ENCODE measurements around the gene ATP13A3. TPM values are rescaled to one million over a fixed set of nuclear protein-coding genes. Genes with fewer than 3 reads are reported as not detected.

ATP13A3 gene
- total and polyA plus RNA-seq, 9 of the 15 experiments (the other 6 are each of a cell fraction or from before 2014, with no cell fraction given): 16.6 to 135 (median 86.6) TPM

DNA sequence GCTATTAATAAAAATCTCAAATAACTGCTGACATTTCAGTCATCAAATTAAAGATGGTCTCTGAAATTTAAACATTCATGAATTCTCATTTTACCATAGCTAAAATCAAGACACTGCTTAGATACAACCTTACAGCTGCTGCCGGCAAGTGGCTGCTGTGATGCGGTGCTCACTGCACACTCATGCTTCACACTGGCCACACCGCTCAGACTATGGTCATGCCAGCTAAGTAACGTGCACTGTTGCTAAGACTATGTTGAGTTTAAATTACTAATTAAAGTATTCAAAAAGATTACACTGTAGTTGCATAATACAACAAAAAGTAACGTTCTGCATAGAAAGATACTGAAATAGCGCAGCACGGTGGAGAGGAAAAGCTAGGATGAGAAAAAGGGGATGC, 12.1 kb downstream of the ATP13A3 start:
- no peak overlapping the region for H3K27ac ChIP-seq (ENCODE audit: extremely low read depth, low read depth, low read length)
- H4K20me1 ChIP-seq (replicated peaks; ENCODE audit: control insufficient read depth, insufficient read depth, low read length): peaks cover 34% of the 10 kb centered on the region; the same call in 1 of the 2 replicates
- ChIA-PET CTCF (ENCODE audit: low intra/inter-chr PET ratio) (interaction anchor here (0.7 kb wide), 1 partner anchor 120 kb away, joined by 3 read pairs; no protein-coding TSS in a partner anchor), POLR2A (interaction anchor here (0.8 to 1.7 kb wide), 2 partner anchors 10 to 109 kb away, joined by 3 to 7 read pairs; no protein-coding TSS in a partner anchor)
- H3K27me3 ChIP-seq (ENCODE audit: control insufficient read depth in 2 of 2, insufficient read depth in 2 of 2, low read length in 2 of 2): no peaks in the 10 kb centered on the region
- no peaks in the 10 kb centered on the region for H3K9me1 ChIP-seq (ENCODE audit: control insufficient read depth, insufficient read depth, low read length)
- H3K9ac ChIP-seq (ENCODE audit: insufficient read depth in 1 of 2, low read depth in 2 of 2, low read length in 2 of 2): no peak overlapping the region
- no peak for TF ChIP-seq FUS (optimal IDR thresholded peaks at IDR 0.05; ENCODE audit: low read depth, low read length)
- no peak for TF ChIP-seq KLF1 (tag; IDR thresholded peaks at IDR 0.05)
- TF ChIP-seq MIER1 (IDR thresholded peaks at IDR 0.05; ENCODE audit: low read depth): no peak
- no peak for TF ChIP-seq ZNF668 (CRISPR knock-in tag; IDR thresholded peaks at IDR 0.05)
- TF ChIP-seq CEBPG (CRISPR knock-in tag; IDR thresholded peaks at IDR 0.05): no peak
- 0 out of 4 replicates have a peak, but pooled peaks of 1 of the 2 experiments have one; percentile 40 for TF ChIP-seq CEBPG (tag; conservative IDR thresholded peaks at IDR 0.05 in 1 of 2, IDR thresholded peaks at IDR 0.05 in 1 of 2)
- TF ChIP-seq CCNT2 (IDR thresholded peaks at IDR 0.05; ENCODE audit: borderline replicate concordance, extremely low read depth, insufficient read length, low read depth, low read length): no peak
- TF ChIP-seq POLR2AphosphoS2 (IDR thresholded peaks at IDR 0.05; ENCODE audit: low read length): no peak
- TF ChIP-seq, protein P1, sequence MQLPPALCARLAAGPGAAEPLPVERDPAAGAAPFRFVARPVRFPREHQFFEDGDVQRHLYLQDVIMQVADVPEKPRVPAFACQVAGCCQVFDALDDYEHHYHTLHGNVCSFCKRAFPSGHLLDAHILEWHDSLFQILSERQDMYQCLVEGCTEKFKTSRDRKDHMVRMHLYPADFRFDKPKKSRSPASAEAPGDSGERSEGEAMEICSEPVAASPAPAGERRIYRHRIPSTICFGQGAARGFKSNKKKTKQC (CRISPR knock-in tag; IDR thresholded peaks at IDR 0.05): no peak
- peaks cover 98% of the 10 kb centered on the region for H3K79me2 ChIP-seq (ENCODE audit: control insufficient read depth, insufficient read depth, low read length)
- no TSS peak for BruUV-seq (replicated peaks)
- H3K4me2 ChIP-seq (ENCODE audit: insufficient read depth, low read length): no peak overlapping the region
- WGBS (ENCODE audit: insufficient coverage, low coverage, missing lambda C conversion rate): 79% methylated on average over 7 of the region's 7 CpGs
- ATAC-seq (no peak), FAIRE-seq (no peak), DNase-seq (ENCODE audit: extremely low read depth in 1 of 4, low spot score in 3 of 4) (no peak)
- peaks cover 36% of the 10 kb centered on the region; the same call in 2 of the 3 replicates for H3K36me3 ChIP-seq (ENCODE audit: control insufficient read depth, insufficient read depth, low read length)
- in situ Hi-C loops (cut with MboI): no loop called here
- no peaks in the 10 kb centered on the region for H3K9me3 ChIP-seq (replicated peaks; ENCODE audit: control insufficient read depth, insufficient read depth, low read depth, low read length)
- H2AFZ ChIP-seq (ENCODE audit: low read depth, low read length): no peak overlapping the region
- H3K4me3 ChIP-seq: no peak overlapping the region
- H3K4me1 ChIP-seq (replicated peaks in 1 of 2; ENCODE audit: control insufficient read depth in 2 of 2, insufficient read depth in 2 of 2, low read length in 2 of 2): peaks cover 0 to 25% of the 10 kb centered on the region in 2 experiments; a peak in 4 of 5 replicates
- intact Hi-C loops (cut with micrococcal nuclease): no loop called here
